OCI-LY3 (cell line): ENCODE measurements around the gene XK.
"Not testable (repeated sequence)": the region's sequence is repeated elsewhere in the genome, so short reads cannot be mapped to it uniquely, and the experiment has no call there.

Source experiments
- H2AFZ ChIP-seq: fragments of 200-600, 300-600 bp; shearing (Covaris generic); 2 replicates; pipeline ENCODE4 v1.6.0; 2014; ENCODE audit warnings: antibody characterized with exemption, low read depth, low read length
- H3K27ac ChIP-seq: fragments of 200-600, 300-600 bp; sonication (generic); 2 replicates; pipeline ENCODE4 v1.5.1; 2014; ENCODE audit warnings: mild to moderate bottlenecking, low read length, moderate library complexity, mixed read lengths
- H3K27me3 ChIP-seq: fragments of 200-600, 300-600 bp; sonication (generic); 2 replicates; pipeline ENCODE4 v1.6.1; 2014; ENCODE audit warnings: low read depth, low read length, mixed read lengths
- H3K36me3 ChIP-seq: fragments of 200-600, 300-600 bp; sonication (generic); replicated peaks from 2 replicates; pipeline ENCODE3; 2014; ENCODE audit warnings: low read depth, low read length, mixed read lengths
- H3K4me1 ChIP-seq: fragments of 300-600, 200-600 bp; sonication (generic); 2 replicates; pipeline ENCODE4 v1.6.1; 2014; ENCODE audit warnings: low read length, mixed read lengths
- H3K4me2 ChIP-seq: fragments of 200-600, 300-600 bp; sonication (generic); 2 replicates; pipeline ENCODE4 v1.6.1; 2014; ENCODE audit warnings: low read length, mixed read lengths
- H3K4me3 ChIP-seq: fragments of 300-600, 200-600 bp; sonication (generic); 2 replicates; pipeline ENCODE4 v1.5.1; 2014; ENCODE audit warnings: antibody characterized with exemption, mild to moderate bottlenecking, low read length, moderate library complexity
- H3K79me2 ChIP-seq: fragments of 300-600, 200-600 bp; shearing (Covaris generic); 2 replicates; pipeline ENCODE4 v1.6.1; 2014; ENCODE audit warnings: mild to moderate bottlenecking, low read length, mixed read lengths
- H3K9ac ChIP-seq: fragments of 300-600, 200-600 bp; shearing (Covaris generic); 2 replicates; pipeline ENCODE4 v1.6.0; 2014; ENCODE audit warnings: mild to moderate bottlenecking, low read length, moderate library complexity
- H3K9me3 ChIP-seq: fragments of 200-600, 300-600 bp; shearing (Covaris generic); 2 replicates; pipeline ENCODE4 v1.6.1; 2014; ENCODE audit warnings: low read length, mixed read lengths; ENCODE audit not compliant: insufficient read depth
- H4K20me1 ChIP-seq: fragments of 200-600, 300-600 bp; sonication (generic); 2 replicates; pipeline ENCODE4 v1.6.1; 2016; ENCODE audit warnings: low read length, mixed read lengths; ENCODE audit not compliant: insufficient read depth
- CTCF ChIP-seq: fragments of 200-600, 300-600 bp; sonication (generic); IDR thresholded peaks from 2 replicates; pipeline ENCODE4 v1.5.1; 2014; ENCODE audit warnings: antibody characterized with exemption, low read length, low read depth
- EZH2phosphoT487 ChIP-seq: fragments of 200-600 bp; shearing (Covaris generic); IDR thresholded peaks from 2 replicates; pipeline ENCODE4 v1.6.1; 2018; ENCODE audit warnings: antibody characterized with exemption, mixed run types, low read depth

The XK gene

GRCh38 chrX:37644381-37645305, 40.9 kb upstream of the XK start:
- H4K20me1 ChIP-seq = no peaks in the 10 kb centered on the region
- no peak overlapping the region for H3K4me2 ChIP-seq
- H3K4me3 ChIP-seq = no peak overlapping the region
- H3K9ac ChIP-seq = no peak overlapping the region
- H3K9me3 ChIP-seq = no peaks in the 10 kb centered on the region
- no peaks in the 10 kb centered on the region for H3K27me3 ChIP-seq
- TF ChIP-seq CTCF (no peak), EZH2phosphoT487 (no peak)
- H3K36me3 ChIP-seq = peaks cover 6% of the 10 kb centered on the region
- peaks cover 30% of the 10 kb centered on the region for H3K4me1 ChIP-seq
- no peak overlapping the region for H3K27ac ChIP-seq
- H3K79me2 ChIP-seq = no peaks in the 10 kb centered on the region
- no peak overlapping the region for H2AFZ ChIP-seq

- Histone ChIP-seq H3K36me3 (no peaks in the 10 kb centered on the region), H3K79me2 (no peaks in the 10 kb centered on the region), H3K9ac (no peak overlapping the region), H4K20me1 (no peaks in the 10 kb centered on the region), H2AFZ (no peak overlapping the region), H3K4me1 (peaks cover 14% of the 10 kb centered on the region), H3K4me2 (no peak overlapping the region), H3K4me3 (no peak overlapping the region), H3K9me3 (no peaks in the 10 kb centered on the region), H3K27ac (no peak overlapping the region), H3K27me3 (no peaks in the 10 kb centered on the region)
- peak; percentile 16; the same call in 1 of the 2 replicates for TF ChIP-seq CTCF
- TF ChIP-seq EZH2phosphoT487 = no peak
Observed at GRCh38 chrX:37646254-37646653, 39.3 kb upstream of the XK start.

- H3K79me2 ChIP-seq, H3K4me3 ChIP-seq, H3K4me2 ChIP-seq, H3K36me3 ChIP-seq, H3K27ac ChIP-seq, H3K9me3 ChIP-seq, H3K27me3 ChIP-seq, H2AFZ ChIP-seq, H4K20me1 ChIP-seq, H3K9ac ChIP-seq: not testable (repeated sequence)
- peaks cover 14% of the 10 kb centered on the region for H3K4me1 ChIP-seq
Observed at GRCh38 chrX:37650879-37651278, 34.7 kb upstream of the XK start.

- no peaks in the 10 kb centered on the region for H3K27me3 ChIP-seq
- no peak overlapping the region for H2AFZ ChIP-seq
- no peak overlapping the region for H3K27ac ChIP-seq
- no peaks in the 10 kb centered on the region for H3K79me2 ChIP-seq
- TF ChIP-seq EZH2phosphoT487 (no peak), CTCF (no peak)
- 0 out of 2 replicates have a peak overlapping the region, but pooled peaks have one; percentile 5 for H3K4me2 ChIP-seq
- H3K4me1 ChIP-seq = peaks cover 26% of the 10 kb centered on the region
- H3K9me3 ChIP-seq = no peaks in the 10 kb centered on the region
- H3K4me3 ChIP-seq = no peak overlapping the region
- no peak overlapping the region for H3K9ac ChIP-seq
- H3K36me3 ChIP-seq = no peaks in the 10 kb centered on the region
- no peaks in the 10 kb centered on the region for H4K20me1 ChIP-seq
Observed at GRCh38 chrX:37651921-37652452, 33.6 kb upstream of the XK start.
